HG03439 (cell line): ENCODE data around the gene UBAP1L.
"Not testable (repeated sequence)": the region's sequence is repeated elsewhere in the genome, so short reads cannot be mapped to it uniquely, and the experiment has no call there.

Experiments
- ATAC-seq: cut with Tn5 transposase; IDR thresholded peaks from one replicate; pipeline ENCODE4 v1.9.1; 2021; ENCODE audit warnings: mild to moderate bottlenecking, moderate library complexity; ENCODE audit not compliant: unreplicated experiment

UBAP1L gene

DNA sequence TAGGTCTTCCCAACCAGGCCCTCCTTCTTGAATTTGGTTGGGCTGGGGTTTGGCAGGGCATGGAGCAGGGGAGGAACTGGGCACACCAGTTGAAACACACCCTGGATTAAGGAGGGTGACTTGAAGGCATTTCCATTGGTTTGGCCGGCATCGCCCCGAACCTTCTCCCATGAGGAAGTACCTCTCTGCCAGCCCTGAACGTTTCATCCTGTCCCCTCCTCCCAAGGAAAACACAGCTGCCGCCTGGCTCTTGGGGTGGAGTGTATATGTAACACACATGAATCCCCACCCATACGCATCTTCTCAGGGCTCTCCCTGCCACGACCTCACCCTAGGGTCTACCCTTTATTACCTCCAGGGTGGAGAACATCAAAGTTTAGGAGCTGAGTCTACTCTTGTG is 14.6 kb downstream of the UBAP1L start:
- ATAC-seq: no peak

DNA sequence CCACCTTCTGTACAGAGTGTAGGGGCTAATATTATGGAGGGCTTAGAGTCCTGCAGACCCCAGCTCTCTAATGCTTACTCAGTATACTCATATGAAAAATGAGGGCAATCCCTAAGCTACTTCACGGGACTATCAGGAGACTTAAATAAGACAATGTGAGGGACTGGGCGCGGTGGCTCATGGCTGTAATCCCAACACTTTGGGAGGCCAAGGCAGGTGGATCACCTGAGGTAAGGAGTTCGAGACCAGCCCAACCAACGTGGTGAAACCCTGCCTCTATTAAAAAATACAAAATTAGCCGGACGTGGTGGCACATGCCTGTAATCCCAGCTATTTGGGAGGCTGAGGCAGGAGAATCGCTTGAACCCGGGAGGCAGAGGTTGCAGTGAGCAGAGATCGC is 15.2 kb downstream of the UBAP1L start:
- ATAC-seq: not testable (repeated sequence)

DNA sequence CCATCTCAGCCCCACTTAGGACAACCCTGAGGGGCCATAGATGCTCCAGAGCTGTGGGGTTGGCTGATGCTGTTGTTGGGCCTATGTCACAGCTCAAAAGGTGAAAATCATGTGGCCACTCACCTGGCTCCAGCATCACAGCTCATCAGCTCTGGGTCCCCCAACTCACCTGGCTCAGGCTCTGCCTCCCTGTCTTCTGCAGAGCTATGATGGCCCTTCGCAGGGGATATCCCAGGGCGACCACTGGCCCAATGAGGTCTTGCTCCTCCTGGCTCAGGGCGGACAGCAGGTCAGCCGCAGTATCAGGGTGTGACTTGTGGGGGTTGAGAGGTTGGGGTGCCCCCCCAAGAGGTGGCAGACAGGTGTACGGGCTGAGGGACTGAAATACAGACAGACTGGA is 15.7 kb downstream of the UBAP1L start:
- ATAC-seq: no peak

DNA sequence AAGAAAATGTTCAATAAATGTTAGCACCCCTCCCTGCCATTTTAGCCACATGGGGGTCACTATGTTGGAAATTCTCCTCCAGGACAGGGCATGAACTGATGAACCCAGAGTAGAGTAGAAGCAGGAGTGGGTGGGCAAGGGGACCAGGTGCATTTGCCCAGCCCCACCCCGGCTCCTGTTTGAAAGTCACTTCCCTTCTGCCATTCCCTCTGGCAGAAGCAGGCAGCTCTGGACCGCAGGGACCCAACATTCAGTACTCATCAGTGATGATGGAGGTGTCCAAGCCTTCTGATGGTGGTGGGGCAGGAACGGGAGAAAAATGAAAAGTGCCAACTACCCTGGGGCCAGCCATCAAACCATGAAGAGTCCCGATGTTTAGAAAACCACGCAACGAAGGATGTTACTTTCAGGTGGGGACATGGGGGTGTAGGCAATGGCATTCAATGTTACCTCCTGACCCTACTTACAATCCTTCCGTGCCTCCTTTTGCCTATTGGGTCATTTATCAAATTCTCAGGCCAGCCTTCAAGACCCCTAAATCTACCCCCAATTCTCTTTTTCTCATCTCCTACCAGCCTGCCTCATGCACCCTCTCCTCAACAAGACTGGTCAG is 17.2 kb downstream of the UBAP1L start:
- no peak for ATAC-seq

DNA sequence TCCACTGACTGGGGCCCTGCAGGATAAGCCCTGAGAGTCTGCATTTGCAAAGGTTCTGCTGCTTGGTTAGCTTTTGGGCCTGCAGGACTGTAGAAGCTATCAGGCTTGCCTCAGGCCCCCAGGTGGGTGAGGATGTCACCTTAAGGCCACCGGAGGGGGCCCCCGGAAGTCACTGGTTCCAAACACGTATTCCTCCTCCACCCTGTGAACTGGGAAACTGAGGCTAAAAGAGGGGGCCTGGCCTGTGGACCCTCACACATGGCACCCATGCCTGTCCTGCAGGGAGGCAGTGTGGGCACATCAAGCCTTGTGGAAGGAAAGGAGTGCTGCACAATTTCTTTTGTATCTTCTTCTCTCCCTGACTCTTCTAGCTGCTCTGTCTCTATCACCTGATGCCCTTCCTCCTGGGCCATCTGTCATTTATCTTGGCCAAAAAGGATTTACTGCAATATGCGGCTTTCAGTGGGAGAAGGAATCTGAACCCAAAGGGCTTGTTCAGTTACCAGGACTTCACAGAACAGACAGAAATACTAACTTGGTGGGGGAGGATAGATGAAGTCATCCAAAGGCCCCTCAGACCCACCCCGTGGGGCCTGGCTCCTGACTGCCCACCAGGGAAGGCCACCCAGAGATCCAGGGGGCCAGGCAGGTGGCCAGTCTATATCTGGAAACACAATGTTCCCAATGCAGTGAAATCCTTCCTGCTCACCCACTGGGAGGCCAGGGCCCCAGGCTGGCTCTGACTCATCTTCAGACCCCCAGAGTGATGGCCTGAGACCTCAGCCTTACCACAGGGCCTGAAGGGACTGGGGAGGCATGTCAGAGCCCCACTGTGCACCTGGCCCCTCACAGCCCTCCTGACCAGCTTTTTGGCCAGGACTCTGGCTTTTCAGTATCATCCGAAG is 18.3 kb downstream of the UBAP1L start:
- ATAC-seq: no peak

DNA sequence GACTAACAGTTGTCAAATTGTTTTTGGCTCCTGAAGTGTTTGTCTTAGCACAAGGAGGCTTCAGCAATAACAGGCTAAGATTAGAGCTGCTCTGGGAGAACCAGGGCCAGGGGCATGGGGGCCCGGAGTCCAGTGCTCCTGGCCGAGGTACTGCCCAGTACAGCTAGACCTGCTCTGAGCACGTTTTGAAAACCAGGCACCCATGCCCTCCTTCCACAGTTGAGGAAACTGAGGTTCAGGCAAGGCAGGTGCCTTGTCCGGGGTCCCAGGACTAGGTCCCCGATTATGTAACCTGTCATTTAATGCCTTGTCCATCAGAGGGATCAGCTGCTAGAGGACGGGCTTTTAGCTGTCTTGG is 19.3 kb downstream of the UBAP1L start:
- no peak for ATAC-seq

DNA sequence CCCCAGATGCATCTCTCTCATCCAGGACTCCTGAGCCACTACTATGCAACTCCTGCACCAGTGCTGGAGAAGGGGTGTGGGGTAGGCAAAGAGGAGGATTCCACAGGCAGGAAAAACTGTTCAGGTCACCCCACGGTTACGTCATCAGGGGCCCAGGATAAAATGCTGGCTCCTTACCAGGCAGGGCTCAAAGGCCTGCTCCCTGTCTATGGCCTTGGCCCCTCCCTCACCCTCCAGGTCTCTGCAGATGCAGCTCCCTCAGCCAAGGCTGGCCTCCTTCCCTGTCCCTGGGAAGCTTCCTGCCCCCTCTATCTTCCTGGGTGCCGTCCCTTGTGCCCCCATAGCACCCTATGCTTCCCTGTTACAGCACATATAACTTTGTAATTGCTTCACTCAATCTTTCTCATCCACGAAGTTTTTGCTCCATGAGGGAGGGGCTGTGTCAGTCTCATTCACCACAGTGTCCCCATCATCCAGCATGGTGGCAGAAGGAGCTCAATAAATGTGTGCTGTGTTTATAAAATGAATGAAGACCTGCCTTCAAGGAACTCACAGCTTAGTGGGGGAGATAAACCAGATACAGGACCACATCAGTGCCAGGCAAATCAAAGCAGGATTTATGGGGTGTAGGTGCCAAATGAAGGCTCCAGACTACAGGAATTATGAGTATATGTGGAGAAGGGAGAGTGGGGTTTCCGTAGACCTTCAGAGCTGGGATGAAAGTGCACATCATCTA is 19.8 kb downstream of the UBAP1L start:
- ATAC-seq: no peak

DNA sequence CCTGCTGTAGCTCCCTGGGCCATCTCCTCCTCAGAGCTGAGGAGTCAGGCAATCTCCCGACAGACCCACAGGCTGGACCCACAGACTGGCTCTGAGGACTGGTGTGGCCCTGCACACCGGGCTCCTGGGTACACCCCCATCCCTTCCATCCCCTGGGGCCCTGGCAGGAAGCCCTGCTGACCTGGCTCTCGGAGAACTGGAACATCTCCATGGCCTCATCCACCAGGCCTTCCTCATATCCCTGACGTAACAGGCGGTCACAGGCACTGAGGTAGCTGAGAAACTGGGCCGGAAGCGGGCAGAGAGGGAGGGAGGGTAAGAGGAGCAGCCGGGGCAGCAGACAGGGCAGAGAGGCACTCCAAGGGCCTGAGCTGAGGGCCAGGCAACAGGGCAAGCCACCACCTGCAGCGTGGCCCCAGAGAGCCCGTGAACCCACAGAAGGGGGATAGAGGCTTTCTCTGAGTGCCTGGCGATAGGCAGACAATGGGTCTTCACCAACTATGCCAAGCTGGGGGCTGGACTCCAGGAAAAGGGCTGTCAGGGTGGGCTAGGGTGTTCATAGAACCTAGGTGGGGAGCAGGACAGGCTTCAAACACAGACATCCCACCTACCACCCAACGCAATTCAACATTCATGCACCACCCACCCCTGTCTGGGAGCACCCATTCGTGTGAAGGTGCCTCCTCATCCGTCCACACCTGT is 20.6 kb downstream of the UBAP1L start:
- no peak for ATAC-seq

DNA sequence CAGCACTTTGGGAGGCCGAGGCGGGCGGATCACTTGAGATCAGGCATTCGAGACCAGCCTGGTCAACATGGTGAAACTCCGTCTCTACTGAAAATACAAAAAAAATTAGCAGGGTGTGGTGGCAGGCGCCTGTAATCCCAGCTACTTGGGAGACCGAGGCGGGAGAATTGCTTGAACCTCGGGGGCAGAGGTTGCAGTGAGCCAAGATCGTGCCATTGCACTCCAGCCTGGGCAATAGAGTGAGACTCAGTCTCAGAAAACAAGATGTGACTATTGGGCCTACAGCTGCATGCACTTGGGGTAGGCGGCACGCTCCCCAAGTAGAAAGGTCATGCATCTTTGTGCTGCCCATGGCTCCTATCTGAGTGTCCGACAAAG is 21.2 kb downstream of the UBAP1L start:
- not testable (repeated sequence) for ATAC-seq

DNA sequence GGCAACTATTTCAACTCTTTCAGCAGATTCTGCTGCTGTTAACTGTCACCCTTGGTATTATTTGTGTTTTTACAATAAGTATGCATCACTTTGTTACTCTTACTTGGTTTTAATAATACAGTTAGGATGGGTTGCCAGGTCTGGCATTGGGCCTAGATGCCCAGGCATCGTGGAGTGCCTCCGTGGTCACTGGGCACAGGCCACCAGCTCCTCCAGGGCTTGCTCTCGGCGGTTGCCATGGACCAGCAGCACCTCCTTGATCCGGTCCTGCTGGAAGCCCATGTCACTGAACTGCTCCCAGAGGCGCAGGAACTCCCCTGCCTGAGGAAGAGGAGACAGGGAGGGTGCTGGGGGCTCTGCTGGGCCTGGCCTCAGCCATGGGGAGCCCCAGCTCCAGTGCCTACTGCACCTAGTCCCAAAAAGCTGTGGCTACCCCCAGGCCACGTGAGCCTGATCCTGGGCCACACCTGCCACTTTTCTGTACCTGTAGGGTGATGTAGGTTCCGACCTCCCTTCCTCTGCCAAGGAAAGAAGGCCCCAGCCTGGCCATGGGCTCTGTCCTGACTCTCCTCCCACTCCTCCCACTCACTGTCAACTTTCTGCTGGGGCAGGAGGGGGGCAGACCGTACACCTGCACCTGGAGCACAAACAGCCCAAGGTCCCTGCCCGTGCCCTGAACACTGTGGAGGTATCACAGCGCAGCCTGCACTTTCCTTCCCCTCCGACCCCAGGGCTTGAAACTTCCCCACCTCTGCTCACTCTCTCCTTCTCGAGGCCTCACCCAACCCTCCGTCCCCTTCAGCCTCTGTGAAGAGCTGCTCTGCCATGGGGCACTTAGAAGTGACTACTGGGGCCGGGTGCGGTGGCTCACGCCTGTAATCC is 21.8 kb downstream of the UBAP1L start:
- no peak for ATAC-seq

DNA sequence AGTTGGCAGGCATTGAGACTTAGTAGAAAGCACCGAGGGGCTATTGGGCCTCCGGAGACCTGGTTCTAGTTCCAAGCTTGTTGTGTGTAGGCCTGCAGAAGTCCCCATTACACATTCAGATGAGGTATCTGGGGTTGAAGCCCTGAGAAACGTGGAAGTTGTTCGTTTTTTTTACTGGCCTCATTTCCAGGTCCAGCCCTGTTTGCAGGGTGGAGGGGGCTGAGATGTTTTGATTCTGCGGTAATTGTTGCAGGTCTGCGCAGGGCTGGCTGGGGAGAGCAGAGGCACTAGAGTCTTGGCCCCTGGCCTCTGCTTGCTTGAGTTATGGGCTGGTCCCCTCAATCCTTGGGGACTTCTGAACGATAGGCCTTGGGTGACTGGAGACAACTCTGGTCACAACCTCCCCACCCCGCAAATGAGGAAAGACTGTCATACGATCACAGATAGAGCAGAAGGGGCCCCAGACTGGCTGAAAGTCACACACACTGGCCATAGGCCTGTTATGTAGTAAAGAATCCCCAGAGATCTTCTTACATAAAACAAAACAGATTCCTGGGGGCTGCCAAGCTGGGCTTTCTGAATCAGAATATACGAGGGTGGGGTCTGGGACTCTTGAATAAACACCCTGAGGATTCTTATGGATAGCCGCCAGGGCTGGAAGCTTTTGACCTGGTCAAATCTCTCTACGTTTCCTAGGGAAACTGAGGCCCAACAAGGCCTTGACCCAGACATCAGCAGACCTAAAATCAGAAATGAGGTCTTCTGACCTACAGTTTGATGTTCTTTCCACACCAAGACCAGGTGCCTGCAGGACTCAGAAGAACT is 22.8 kb downstream of the UBAP1L start:
- ATAC-seq: no peak

DNA sequence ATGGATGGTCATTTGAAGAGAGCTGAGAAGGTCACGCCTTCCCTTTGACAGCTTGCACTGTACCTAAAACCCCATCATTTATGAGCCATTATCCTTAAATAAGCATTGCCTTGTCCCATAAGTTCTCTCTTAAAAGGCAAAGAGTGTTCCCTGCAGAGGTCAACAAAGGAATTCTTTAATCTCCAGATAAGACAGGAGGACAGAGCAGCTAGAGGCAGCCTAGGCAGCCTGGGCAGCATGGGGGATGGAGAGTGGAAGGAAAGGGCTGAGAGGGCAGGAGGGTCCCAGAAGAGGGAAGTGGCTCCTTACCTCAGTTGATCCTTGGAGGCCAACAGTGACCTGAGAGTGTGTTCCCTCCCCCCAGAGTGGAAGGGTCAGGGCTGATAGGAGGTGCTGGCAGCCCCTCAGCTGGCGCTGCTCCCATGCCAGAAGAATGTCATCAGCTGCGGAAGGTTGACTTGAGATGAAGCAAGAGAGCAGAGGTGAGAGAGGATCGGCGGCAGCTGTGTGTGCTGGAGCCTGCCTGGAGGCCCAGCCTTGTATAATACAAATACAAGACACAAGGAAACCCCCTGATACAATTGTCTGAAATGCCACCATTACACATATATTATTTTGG is 25.7 kb downstream of the UBAP1L start:
- ATAC-seq: no peak

DNA sequence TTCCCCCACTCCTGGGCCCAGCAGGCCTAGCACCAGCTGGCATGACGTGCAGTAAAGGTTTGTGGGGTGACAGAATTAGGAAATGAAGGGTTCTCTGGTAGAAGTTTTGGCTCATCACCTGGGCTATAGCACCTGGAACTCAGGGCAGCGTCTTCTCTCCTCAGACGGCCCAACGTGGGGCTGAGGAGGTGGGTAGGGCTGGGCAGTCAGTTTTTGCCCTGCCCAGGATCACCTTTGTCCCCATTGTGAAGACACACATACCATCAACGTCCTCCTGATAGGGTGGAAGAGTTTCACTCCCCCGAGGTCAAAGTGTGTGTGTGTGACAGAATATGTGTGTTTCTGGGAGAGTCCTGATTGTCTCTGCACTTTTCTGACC is 26.4 kb downstream of the UBAP1L start:
- ATAC-seq: no peak

DNA sequence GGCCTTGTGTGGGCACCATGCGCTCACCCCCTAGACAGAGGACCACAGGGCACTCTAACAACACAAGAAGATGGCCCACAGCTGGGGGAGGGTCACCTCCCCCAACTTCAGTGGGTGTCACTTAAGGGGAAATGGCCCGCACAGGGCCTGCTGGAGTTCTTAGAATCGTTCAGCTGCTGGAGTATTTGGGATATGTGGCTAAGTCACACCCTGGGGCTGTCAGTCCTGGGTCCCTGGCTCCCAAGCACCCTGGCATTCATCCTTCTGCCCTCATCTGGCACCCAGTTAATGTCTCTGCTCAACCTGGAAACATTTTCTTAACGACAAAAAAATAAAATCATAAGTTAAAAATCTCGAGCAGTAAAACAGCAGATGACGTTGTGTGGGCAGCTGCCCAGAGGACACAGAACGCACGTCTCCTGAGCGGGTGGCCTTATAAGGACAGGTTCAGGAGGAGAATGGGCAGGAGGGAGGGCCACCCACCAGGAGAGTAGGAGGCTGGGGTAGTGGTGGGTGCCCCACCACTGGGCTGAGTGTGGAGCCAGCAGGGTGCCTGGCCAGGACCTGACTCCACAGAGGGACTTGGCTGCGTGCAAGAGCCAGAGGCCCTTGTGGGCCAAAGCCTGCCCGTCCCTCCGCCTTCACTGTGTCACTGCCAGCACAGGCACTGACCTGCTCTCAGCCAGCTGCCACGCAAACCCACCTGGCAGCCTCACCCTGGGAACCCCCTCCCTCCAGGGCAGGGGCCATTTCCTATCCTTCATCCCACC is 26.9 kb downstream of the UBAP1L start:
- ATAC-seq: no peak

DNA sequence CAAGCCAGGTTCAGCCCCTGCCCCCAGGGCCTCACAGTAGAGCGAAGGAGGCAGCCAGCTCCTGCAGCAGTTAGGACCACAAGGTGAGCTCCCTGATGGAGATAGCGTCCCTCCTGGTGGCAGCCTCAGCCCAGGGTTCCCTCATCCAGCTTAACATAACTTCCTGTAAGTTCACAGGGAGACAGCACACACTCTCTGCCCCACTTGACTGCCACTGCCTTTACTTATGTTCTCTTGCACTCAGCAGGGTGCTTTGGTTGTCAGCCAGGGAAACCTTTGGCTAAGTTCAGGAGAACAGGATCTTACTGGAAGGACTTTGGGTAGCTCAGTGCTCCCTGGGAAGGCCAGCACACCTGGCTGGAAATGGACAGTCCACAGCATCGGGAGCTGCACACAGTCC is 27.6 kb downstream of the UBAP1L start:
- no peak for ATAC-seq

DNA sequence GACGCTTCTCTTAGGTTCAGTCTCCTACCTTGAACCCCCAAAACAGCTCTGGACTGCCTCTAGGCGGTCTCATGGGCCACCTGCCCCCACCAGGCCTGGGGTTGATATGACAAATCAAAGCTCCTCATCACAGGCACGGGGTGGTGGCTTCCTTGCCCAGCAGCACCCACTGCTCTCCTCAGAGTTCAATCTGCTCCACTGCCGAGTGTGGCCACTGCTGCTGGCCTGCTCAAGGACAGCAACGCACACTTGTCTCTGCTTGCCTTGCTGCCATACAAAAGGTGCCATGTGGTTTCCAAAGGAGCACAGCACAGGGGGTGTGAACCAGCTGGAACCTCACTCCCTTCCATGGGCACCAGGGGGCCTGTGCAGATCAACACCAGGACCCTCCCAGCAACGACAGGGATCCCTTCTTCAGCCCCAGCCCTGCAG is 28.3 kb downstream of the UBAP1L start:
- ATAC-seq: no peak

DNA sequence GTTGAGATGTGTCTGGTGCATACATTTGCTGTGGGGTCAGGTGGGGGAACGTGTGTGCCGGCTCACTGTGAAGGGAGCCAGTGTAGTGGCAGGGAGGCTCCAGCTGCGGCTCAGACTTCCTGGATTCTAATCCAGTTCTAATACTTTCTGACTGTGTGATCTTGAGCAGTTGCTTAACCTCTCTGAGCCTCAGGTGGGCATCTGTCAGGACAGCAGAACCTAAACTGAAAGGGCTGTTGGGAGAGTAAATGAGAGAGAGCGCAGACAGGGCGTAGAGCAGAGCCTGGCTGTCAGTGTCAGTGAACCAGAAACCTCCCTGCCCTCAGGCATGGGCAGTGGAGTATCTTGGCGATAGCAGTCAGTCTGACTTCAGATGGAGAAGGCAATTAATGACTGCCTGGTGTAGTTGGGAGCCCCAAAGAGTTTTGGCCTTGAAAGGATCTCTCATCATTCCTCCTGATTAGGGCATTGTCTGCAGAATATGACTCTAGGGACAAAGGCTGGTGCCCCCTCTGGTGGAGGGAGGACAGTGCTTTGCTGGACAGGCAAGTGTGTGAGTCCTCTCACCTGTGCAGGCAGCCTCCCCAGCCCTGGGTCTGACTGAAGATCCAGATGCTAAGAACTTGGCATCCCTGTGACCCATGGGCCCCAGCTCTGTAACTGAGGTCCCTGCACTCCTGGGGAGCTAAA is 28.9 kb downstream of the UBAP1L start:
- ATAC-seq: no peak
